ENCODE measurements around the gene SLC8A1. TPM values are rescaled to one million over a fixed set of nuclear protein-coding genes. Genes with fewer than 3 reads are reported as not detected.

SLC8A1 gene
- total RNA-seq: under 1 TPM; 0.43 to 0.64 TPM

DNA sequence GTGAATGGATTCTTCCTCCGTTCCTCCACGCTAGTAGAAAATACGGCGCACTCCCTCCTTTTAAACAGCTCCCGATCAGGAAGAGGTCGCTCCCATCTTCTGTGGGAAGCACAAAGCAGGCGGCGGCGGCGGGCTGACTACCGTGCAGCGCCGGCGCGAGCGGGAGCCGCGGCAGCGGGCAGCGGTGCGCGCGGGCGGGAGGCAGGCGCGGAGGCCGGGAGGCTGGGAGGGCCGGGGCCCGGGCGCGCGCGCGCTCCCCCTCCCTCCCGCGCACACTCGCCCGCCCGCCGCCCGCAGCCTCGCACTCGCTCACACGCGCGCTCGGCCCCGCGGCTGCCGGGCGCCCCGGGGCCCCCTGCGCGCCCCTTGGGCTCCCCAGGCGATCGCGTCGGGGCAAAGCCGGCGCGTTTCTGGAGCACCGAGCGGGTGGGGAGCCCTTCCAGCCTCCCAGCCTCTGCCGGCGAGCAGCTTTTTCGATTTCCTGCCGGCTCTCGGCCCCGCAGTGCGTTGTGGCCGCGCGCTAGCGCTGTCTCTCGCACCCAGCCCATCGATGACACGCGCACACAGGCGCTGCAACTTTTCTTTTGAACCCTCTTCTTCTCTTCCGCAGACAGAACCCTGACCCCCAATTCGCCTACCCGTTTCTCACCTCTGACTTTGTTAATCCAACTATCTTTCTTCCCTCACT lies at the start of gene SLC8A1:
Gene SLC8A1, minus strand, starts transcription at position 173 of the 688 bp plus-strand sequence.
- ATAC-seq (peak; percentile 66 to 67), DNase-seq (ENCODE audit: low spot score in 2 of 2) (no peak)
- peaks cover 0 to 5% of the 10 kb centered on the region in 2 donors for H3K9me3 Mint-ChIP-seq
- peaks cover 14 to 16% of the 10 kb centered on the region in 2 donors for H3K36me3 Mint-ChIP-seq
- H3K27ac Mint-ChIP-seq: no peak within 1 kb of the TSS

DNA sequence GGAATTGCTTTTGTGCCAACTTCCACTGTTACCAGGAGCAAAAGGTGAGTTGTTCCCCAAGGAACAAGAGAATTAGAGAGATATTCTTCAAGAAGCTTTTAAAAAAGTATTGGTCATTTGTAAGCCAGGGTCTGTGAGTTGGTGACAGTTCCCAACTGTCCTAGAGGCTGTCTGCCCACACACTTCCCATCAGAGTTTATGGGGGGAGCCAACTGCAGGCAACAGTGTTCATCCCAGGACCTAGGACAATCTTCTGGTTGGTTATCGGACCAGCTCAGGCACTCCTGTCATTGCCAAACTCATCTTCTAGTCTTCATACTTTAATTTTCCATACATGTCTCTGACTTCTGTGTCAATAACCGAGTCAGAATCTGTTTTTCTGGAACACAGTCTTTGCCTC lies 47.5 kb upstream of the SLC8A1 start:
- H3K9me3 Mint-ChIP-seq: peaks cover 0 to 6% of the 10 kb centered on the region in 2 donors
- ATAC-seq: no peak
- no peaks in the 10 kb centered on the region for H3K36me3 Mint-ChIP-seq
- DNase-seq (ENCODE audit: low spot score in 2 of 2): no peak
- no peak overlapping the region for H3K27ac Mint-ChIP-seq

DNA sequence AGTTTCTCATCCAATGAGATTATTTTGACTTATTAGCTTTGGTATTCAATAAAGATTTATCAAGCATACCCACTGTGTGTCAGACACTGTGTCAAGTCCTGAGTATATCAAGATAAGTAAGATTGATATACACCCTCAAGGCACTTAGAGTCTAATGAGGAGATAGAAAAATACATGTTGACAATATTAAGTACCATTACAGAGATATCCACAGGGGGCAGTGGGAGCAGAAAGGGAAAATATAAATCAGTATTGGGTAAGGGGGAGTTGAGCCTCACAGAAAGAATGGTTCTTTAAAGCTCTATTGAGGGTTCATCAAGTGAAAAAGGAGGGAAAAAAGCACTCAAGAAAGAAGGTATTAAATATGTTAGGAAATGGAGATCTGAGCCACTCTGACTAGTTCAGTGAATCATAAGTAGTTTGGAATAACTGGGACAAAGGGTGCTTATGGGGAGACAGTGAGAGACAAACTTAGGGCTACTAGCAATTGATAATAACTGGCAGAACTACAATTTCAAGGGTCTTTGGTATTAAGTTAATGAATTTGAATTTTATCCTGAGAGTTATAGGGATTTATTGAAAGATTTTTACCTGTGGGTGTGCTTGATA lies 45.5 kb upstream of the SLC8A1 start:
- H3K9me3 Mint-ChIP-seq: peaks cover 3 to 11% of the 10 kb centered on the region in 2 donors
- ATAC-seq (no peak), DNase-seq (ENCODE audit: low spot score in 2 of 2) (no peak)
- H3K36me3 Mint-ChIP-seq: no peaks in the 10 kb centered on the region
- H3K27ac Mint-ChIP-seq: no peak overlapping the region

DNA sequence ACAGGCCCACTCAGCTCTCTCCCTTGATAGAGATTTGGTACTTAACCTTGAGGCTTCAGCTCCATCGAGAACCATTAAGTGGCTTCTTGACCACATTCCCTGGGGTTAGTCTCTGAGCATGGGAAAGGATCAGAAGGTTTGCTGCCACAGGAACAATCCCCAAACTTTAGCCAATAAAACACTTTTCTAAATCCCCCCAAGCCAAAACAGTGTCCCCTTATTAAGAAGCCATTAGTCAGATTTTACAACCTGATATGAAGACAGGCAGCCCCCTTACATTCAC lies 37.7 kb upstream of the SLC8A1 start:
- DNase-seq (ENCODE audit: low spot score in 2 of 2) (no peak), ATAC-seq (no peak)
- Mint-ChIP-seq H3K27ac (no peak overlapping the region), H3K9me3 (peaks cover 3 to 5% of the 10 kb centered on the region in 2 donors), H3K36me3 (no peaks in the 10 kb centered on the region)

DNA sequence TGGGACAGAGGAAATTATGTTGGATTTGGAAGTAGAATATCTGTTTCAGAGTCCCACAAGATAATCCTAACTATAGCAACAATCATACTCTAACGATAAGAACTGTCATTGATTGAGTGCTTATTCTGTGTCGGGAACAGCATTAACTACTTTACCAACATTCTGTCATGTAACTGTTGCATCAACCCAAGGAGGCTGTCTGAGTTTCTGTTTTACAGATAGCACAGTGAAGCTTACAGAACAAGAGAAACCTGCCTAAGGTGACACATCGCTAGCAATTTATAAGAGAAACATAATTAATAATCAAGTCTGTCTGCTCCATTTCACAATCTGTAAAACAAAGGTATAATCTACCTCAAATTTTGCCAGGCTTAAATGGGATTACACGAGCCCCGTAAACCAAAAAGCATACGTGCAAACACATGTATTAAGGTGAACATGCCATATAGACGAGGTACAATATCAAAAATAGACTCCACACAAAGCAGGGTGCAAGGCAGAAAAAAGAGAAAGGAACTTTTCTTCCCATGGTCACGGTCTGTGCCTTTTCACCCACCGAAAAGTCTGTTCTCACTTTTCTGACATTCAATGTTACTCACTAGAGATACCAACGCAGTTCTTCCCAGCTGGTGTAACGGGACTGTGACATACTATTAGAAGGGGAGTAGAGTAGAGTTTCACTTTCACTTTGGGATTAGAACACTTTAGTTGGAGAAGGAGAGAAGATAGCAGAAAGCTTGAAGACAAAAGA lies 37.2 kb upstream of the SLC8A1 start:
- Mint-ChIP-seq H3K9me3 (peaks cover 3 to 5% of the 10 kb centered on the region in 2 donors), H3K27ac (peak overlapping the region in 1 of 2 donors; percentile 31), H3K36me3 (no peaks in the 10 kb centered on the region)
- peak in 1 of 2 donors; percentile 26 for ATAC-seq
- DNase-seq (ENCODE audit: low spot score in 2 of 2): no peak

DNA sequence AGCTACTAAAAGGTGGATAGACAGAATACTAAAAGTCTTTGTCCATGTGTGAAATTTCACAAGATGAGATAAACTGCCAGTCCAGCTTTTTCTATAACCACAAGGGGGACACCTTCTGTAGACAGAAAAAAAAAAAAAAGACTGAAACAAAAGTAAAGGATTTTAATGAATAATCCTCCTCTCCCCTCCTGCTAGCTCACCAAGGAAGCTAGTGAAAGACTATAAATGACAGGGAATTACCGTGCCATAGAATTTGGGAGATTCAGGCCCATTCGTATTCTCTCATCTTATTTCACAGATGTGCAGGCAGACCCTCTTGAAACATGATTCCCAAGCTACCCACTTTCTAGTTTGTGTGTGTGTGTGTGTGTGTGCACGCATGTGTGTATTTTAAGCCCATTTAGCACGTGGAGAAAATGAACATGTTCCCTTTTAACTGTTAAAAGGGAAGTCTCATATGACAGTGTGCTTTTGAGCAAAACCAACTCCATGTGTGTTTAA lies 36.3 kb upstream of the SLC8A1 start:
- no peaks in the 10 kb centered on the region for H3K36me3 Mint-ChIP-seq
- DNase-seq (ENCODE audit: low spot score in 2 of 2): no peak
- no peak overlapping the region for H3K27ac Mint-ChIP-seq
- no peak for ATAC-seq
- H3K9me3 Mint-ChIP-seq: no peaks in the 10 kb centered on the region

DNA sequence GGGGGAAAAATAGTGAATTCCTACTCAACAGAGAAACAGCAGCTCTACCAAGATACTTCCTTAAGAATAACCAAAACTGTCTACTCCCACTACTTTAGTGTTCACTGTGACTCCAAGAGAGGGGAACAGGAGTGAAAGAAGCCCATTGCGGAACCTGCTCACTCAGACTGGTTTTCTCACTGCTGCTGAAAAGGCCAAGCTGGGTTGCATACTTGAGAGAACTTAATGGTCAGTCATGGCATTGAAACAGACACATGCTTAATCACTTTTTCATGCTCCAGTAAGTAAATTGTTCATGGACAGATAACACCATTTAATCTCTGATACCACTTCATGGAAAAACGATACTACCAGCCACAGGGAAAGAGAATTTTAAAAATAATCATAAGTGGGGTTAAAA lies 35.7 kb upstream of the SLC8A1 start:
- no peak overlapping the region for H3K27ac Mint-ChIP-seq
- no peaks in the 10 kb centered on the region for H3K9me3 Mint-ChIP-seq
- no peak for DNase-seq (ENCODE audit: low spot score in 2 of 2)
- no peaks in the 10 kb centered on the region for H3K36me3 Mint-ChIP-seq
- no peak for ATAC-seq

DNA sequence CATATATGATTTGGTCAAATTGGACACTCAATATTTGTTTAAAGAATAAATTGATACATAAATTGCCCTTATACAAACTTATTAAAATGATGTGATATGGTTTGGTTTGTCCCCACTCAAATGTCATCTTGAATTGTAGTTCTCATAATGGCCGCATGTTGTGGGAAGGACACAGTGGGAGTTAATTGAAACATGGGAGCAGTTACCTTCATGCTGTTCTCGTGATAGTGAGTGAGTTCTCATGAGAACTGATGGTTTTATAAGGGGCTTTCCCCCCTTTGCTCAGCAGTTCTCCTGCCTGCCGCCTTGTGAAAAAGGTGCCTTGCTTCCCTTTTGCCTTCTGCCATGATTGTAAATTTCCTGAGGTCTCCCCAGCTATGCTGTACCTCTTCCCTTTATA lies 34.0 kb upstream of the SLC8A1 start:
- no peaks in the 10 kb centered on the region for H3K9me3 Mint-ChIP-seq
- no peaks in the 10 kb centered on the region for H3K36me3 Mint-ChIP-seq
- DNase-seq (ENCODE audit: low spot score in 2 of 2): no peak
- no peak for ATAC-seq
- no peak overlapping the region for H3K27ac Mint-ChIP-seq

DNA sequence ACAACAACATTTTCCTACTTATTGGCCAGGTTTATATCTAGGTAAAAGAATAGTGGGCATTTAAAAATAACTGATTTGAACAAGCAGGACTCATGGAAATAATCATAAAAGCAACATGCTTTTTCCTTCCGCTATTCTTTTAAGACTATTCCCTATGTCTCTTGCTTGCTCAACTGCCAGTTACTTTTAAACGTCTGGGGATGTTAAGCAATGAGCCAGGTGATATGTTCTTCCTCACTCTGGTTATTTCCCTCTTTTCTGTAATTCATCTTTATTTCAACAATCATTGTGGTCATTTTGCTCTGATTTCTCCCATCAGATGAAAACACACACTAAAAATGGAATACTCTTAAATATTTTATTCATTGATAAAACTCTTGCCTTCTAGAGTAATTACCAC lies 33.4 kb upstream of the SLC8A1 start:
- no peak for ATAC-seq
- DNase-seq (ENCODE audit: low spot score in 2 of 2): no peak
- H3K36me3 Mint-ChIP-seq: no peaks in the 10 kb centered on the region

DNA sequence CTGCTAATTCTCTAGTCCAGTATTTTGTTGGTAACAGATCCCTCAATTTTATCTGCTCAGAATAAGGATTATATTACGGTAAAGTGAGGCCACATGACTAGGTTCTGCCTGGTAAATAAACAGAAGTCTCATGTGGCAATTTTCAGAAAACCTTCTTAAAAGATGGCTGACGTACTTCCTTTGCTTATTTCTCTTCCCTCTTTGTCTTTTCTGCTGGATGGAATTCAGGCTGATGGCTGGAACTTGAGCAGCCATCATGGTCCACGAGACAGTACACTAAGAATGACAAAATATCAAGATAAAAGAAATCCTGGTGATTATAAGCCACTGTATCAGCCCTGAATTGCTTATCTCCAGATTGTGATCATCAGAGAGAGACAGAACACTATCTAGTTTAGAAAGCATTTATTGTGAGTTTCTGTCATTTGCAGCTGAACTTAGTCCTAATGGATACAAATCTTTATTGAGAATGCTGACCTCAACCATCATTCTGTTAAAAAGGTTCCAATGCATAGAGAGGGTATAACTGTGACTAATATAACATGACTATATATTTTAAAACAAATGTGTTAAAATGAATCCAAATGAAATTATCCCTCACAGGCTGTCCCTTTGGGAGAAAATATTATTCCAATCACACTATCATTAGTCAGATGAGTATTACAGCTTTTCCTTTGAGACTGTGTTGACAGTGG lies 31.8 kb upstream of the SLC8A1 start:
- DNase-seq (ENCODE audit: low spot score in 2 of 2): no peak
- no peaks in the 10 kb centered on the region for H3K36me3 Mint-ChIP-seq
- no peak overlapping the region for H3K27ac Mint-ChIP-seq
- no peak for ATAC-seq
- H3K9me3 Mint-ChIP-seq: no peaks in the 10 kb centered on the region

More for the DNA sequence above, 33.4 kb upstream of the SLC8A1 start:
- no peaks in the 10 kb centered on the region for H3K9me3 Mint-ChIP-seq
- H3K27ac Mint-ChIP-seq: no peak overlapping the region

DNA sequence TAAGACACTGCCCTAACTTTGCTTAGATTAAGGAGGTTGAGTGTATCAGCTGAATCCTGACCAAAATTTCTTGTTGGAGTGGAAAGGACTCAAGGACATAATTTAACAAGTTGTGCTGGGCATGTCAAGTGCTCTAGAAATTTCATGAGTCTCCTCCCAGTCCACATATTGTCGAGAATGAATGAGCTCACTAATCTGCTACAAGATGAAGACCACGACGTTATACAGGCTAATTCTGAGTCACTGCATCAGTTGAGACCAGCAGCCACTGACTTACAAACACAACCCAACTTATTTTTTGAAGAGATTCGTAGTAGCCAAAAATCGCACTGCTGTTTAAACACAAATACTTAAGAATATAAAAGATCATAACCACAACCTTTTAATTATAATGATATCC lies 28.7 kb upstream of the SLC8A1 start:
- ATAC-seq: no peak

DNA sequence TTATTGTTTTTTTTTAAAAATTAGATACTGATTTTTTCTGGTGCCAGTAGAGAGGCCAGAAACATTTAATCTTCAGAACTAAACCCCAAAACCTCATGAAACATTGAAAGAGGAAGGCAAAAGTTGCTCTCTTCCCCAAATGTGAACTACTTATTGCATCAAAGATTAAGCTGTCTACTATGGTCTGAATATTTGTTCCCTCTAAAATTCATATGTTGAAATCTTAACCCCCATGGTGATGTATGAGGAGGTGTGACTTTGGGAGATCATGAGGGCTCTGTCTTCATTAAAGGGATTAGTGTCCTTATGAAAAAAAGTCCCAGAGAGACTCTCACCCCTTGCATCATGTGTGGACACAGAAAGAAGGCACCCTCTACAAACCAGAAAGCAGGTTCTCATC lies 28.2 kb upstream of the SLC8A1 start:
- DNase-seq (ENCODE audit: low spot score in 2 of 2): no peak
- no peak for ATAC-seq
- Mint-ChIP-seq H3K27ac (no peak overlapping the region), H3K36me3 (no peaks in the 10 kb centered on the region), H3K9me3 (peaks cover 0 to 7% of the 10 kb centered on the region in 2 donors)

More for the DNA sequence above, 28.7 kb upstream of the SLC8A1 start:
- Mint-ChIP-seq H3K27ac (no peak overlapping the region), H3K36me3 (no peaks in the 10 kb centered on the region), H3K9me3 (peaks cover 0 to 7% of the 10 kb centered on the region in 2 donors)
- no peak for DNase-seq (ENCODE audit: low spot score in 2 of 2)

DNA sequence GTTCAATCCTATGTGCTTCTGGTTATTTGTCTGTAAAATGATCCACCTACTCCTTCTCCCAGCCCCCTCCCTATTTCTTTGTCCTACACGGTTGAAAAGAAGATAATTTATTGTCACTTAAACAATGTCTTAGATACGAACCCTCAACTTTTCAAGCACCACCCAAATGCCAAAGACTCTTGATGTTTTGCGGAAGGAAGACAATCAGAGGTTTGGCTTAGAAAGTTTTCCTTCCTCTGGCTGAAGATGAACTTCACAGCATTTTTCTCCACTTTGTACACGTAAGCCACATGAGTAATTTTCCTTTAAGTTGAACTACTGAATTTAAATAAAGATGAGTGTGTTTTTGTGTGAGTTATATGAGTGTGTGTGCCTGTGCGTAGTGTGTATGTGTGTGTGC lies 25.5 kb upstream of the SLC8A1 start:
- ATAC-seq: no peak
- Mint-ChIP-seq H3K36me3 (no peaks in the 10 kb centered on the region), H3K9me3 (peaks cover 0 to 11% of the 10 kb centered on the region in 2 donors), H3K27ac (no peak overlapping the region)
- no peak for DNase-seq (ENCODE audit: low spot score in 2 of 2)

DNA sequence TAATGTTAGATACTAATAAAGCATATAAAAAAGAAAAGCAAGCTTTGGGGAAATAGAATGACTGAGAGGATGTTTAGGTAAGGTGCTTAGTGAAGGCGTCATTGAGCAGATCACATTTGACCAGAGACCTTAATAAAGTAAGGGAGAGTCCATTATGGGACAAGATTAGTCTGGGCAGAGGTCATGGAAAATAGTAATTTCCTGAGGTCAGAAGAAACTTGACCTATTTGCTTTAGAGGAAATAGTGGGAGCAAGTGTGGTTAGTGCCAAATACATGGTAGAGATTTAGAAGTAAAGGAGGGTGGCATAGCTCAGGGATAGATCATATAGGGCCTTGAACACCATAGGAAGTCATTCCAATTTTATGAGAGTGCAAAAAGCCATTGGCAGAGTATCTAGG lies 24.5 kb upstream of the SLC8A1 start:
- DNase-seq (ENCODE audit: low spot score in 2 of 2) (no peak), ATAC-seq (no peak)
- Mint-ChIP-seq H3K27ac (no peak overlapping the region), H3K9me3 (peaks cover 0 to 11% of the 10 kb centered on the region in 2 donors), H3K36me3 (no peaks in the 10 kb centered on the region)

DNA sequence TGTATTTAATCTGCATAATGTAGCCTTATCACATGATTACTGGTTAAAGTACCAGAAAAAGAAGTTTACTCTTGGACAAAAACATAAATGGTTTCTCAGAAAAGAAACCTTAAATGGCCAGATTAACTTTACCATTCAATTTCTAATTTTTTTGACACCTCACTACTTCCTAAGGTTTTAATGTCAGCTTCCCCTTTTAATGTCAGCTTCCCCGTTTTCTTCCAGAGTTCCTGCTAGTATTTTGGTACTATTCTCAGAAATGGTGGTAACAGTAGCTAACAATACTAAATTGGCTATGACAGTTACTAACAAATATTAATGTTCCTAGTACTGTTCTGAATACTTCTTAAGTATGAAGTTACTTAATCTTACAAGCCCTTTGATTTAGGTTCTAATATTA lies 22.4 kb upstream of the SLC8A1 start:
- ATAC-seq (no peak), DNase-seq (ENCODE audit: low spot score in 2 of 2) (no peak)
- Mint-ChIP-seq H3K36me3 (no peaks in the 10 kb centered on the region), H3K9me3 (peaks cover 0 to 11% of the 10 kb centered on the region in 2 donors), H3K27ac (no peak overlapping the region)

DNA sequence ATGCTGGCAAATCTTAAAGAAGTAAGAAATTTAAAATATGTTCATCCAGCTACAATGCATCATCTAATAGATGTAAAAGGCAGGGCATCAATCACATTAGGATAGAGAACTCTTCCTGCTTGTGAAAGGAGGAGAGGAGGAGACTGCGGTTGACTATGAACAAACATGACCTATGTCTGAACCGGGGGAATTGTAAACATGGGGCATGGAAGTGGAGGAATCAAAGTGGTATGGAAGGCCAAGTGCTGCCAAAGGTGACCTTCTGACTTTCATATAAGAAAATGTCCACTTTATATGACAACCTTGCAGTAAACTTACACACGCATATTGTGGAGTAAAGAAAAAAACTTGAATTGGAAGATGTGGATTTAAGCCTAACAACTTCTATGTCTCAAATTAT lies 20.0 kb upstream of the SLC8A1 start:
- DNase-seq (ENCODE audit: low spot score in 2 of 2): no peak
- ATAC-seq: no peak
- Mint-ChIP-seq H3K36me3 (no peaks in the 10 kb centered on the region), H3K9me3 (peaks cover 0 to 11% of the 10 kb centered on the region in 2 donors), H3K27ac (no peak overlapping the region)

Data from activated naive CD4-positive, alpha-beta T cell treated with anti-CD3 and anti-CD28 coated beads, Interleukin-2, amount 50 U/mL, for 72 hours (primary cell).